Epidermal melanocyte (primary cell): ENCODE data around the gene ROBO1.
"Not testable (repeated sequence)": the region's sequence is repeated elsewhere in the genome, so short reads cannot be mapped to it uniquely, and the experiment has no call there.

Source experiments
- DNase-seq: peaks from one replicate; pipeline ENCODE4 v3.0.0; 2011; ENCODE audit warnings: low spot score; ENCODE audit not compliant: insufficient read length

The ROBO1 gene

DNA sequence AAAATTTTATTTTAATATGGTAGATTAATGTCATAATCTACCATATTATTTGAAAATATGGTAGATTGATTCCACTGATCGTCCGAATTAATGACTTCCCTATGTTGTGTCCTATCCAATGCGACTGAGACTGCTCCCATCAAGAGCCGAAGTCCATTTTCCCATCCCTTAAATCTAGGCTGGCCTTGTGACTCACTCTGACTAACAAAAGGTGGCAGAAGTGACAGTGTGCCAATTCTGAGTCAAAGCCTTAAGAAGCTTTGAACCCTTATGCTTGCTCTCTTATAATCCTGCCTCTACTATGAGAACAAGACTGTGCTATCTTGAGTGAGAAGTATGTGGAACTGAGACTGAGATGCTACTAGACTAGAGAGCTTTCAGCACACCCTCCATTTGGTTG, 387.2 kb downstream of the ROBO1 start:
- no peak for DNase-seq

DNA sequence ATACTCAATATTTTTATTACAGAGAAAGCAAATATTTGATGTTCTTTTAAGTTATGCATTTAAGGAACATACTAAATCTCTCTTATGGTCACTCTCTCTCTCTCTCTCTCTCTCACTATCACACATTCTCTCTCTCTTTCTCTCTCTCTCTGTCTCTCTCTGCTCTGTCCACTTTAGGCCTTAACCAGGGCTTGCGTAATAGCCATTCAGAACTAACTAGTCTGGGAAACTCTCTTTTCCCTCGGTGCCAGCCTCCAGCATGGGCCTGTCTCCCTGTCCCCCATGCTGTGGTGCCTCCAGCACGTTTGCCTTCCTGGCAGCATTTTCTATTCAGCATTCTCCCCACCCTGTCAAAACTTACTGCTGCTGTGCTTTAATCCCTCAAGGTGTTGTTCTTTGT, 389.7 kb downstream of the ROBO1 start:
- DNase-seq, result no peak

DNA sequence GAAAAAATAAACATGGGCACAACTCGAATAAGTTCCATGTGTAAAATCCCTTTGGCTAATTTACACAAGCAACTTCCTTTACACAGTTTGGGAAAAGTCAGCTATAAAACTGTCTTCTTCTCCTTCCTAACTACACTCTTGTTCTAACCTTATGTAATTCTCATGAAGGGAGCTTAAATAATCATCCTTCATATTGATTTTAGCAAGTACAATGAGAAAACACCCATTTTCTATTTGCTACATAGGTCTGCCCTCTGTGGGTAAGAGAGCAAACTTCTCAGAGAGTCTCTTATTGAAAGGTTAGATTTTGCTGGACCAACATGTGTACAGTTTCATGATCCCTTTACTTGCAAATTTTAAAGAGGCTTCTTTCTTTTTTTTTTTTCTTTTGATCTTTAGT, 398.5 kb downstream of the ROBO1 start:
- no peak for DNase-seq

DNA sequence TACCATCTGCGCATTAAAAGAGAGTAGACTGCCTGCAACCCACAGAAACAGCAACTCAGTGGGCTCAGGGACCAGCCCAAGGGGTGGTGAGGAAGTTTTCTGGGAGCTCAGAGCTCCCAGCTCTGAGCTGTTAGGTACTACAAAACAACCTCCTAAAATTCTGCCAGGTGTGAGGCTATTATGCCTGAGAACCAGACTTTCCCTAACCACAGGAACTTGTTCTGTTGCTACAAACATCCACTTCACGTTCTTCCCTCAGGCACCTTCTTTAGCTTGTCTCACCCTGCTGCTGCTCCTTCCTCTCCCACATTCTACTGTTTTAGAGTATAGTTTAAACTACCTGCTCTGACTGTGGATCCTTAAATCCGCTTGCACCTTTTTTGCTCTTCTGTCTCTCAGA, 399.4 kb downstream of the ROBO1 start:
- no peak for DNase-seq

DNA sequence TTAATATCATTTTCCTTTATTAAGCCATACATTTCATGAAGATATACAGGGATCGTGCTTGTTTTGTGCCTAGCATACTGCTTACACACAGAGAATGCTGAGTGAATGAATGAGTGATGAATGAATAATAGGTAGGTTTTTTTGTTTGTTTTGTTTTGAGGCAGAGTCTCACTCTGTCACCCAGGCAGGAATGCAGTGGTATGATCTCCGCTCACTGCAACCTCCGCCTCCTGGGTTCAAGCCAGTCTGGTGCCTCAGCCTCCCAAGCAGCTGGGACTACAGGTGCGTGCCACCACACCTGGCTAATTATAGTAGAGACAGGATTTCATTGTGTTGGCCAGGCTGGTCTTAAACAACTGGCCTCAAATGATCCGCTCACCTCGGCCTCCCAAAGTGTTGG, 400.0 kb downstream of the ROBO1 start:
- no peak for DNase-seq

DNA sequence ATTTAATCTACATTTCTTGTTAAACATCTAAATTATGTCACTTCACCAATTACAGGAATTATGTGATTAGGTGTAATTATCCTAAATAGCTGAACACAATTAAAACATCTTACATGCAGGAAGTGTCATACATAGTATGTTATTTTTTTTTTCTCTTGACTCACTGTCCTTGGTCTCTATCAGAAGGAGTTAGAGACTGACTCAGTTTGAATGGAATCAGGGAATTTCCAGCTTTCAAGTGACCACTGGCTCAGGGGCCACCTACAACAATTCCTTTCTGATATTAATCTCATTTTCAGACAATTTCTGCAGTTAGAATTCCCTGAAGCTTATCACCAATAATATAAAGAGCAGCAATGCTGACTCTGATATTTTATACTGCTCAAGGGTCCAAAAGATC, 400.7 kb downstream of the ROBO1 start:
- no peak for DNase-seq

DNA sequence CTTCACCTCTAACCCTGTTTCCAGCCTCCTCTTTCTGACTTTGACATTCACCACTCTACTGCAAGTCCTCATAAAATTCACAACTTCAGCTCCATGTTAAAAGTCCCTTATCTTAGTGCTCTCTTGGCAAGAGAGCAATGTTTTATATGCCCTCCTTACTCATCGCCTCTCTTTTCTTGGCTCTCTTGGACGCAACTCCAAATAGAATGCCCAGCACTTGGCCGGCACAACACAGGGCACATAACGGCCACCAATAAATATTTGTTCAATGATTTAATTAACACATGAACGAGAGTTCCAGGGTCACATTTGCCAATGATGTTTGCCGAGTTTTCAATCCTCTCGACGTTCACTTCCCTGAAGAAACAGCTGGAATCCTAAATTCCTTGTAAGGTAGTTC, 401.4 kb downstream of the ROBO1 start:
- no peak for DNase-seq

DNA sequence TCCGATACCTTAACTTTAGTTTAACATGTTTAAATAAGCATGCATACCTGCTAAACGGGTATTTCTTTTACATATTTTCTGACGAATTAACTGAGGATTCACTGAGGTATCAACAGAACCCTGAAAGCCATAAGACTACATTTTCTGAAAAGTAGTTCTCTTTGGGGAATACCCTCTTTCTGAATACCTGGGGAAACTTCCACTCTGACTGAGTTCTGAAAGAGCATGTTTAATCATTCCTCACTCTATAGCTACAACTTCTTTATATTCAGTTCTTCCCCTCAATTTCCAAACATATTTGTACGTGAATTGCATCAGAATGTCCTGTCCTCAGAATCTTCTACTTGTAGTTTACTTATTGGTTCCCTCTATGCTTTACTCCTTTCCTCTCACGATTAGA, 403.0 kb downstream of the ROBO1 start:
- no peak for DNase-seq

DNA sequence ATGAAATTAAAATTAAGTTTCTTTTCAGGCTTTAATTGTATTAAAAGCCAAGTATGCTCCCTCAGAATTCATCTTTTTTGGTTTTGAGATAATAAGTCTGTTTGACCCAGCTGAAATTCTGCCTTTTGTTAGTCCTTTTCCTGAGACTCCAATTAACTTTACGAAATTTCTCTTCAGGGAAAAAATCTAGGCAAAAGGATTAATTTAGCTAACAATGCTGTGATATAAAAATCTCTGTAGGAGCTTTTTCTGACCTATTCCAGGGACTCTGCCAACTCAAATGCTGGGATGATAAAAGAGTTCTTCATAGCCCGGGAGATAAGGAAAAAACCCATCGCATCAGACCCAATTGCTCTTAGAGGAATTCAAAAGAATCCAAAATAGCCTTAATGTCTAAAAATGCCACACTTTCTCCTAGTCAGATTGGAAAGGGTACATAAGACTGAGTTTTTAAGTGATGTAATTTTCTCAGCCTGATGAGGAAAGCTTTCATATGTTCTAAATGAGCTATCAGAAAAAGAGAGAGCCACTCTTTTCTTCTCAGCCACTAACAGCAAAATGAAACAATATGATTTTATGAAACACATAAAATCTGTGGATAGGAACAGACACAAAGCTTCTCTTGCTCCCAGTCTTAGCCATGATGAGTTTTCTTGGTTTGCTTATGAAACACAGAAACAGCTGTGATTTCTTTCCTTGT, 405.1 kb downstream of the ROBO1 start:
- DNase-seq, result no peak

DNA sequence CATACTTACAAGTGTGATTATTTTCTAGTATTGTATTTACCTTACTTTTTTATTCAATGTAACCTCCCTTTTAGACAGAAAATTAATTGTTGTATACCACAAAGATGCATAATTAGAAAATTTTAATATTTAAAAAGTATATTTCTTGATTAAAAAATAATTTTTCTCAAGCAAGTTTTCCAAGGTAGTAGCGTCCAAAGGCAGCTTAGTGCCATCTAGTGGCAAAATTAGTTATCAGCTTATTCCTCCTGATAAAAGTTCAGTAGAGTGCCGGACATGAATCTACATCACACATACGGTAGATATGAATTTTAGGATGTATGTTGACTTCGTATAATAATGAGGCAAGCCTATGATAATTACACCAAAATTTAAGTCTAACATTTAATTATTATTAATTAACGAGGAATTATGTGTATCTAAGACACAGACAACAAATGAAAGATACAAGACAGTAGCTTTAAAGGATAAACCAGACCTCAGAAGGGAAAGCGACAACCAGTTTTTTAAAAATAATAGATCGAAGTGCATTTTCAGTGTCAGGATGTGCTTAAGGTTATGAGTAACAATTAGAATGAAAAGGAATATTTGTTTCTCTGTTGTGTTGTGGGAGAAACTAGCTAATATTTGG, 405.9 kb downstream of the ROBO1 start:
- no peak for DNase-seq

DNA sequence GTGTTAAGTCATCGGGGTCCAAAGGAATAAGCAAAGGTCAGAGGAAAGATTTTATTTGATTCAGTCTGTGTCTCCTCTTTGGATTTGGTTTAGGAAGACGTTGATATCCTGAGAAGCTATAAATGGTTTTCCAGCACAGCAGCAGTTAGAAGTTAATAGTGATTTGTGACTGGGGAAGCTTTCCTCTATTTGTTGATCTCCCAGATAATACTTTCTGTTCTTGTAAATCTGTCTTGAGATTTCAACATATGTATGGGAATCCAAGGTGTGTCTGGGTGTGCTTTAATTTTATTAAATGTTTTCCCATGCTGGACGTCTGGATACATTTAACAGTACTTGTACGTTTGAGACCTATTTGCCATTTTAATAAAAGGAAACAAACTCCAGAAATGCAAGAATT, 409.5 kb downstream of the ROBO1 start:
- DNase-seq, result no peak

DNA sequence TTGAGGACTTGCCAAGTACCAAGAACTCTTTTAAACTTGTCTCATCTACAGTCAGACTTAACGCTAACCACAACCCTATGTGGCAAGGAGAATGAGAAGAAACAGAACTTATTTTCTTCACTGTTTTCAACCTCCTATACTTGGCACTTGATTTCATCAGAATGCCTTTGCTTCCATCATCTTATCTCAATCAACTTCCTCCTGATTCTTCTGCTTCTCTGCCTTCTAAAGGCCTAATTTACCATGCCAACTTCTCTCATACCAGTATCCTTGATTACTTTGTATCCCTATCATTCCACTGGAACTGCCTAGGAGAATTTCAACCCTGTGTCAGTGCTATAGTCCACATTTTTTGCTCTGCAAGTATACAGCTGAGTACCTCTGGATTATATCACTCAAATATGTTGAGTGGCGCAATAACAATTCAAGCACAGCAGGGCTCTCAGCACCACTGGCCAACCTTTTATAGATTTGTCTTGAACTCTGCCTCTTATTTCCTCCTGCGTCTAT, 413.6 kb downstream of the ROBO1 start:
- no peak for DNase-seq

DNA sequence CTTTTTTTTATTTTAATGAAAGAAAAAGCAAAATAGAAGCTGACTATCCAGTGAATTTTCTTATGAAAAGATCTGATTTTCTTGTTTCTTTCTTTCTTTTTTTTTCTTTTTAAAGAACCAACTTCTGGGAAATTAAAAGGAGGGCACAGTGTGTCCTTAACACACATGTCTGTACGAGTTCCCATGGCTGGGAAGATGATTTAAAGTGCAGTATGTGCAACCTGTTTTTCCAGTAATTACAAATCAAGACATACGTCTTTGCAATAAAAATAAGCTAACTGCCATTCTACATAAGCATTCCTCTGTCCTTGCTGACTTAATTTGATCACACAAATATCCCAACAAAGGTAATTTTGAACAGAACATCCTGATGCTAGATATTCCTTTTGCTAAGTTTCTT, 416.1 kb downstream of the ROBO1 start:
- DNase-seq, result no peak

DNA sequence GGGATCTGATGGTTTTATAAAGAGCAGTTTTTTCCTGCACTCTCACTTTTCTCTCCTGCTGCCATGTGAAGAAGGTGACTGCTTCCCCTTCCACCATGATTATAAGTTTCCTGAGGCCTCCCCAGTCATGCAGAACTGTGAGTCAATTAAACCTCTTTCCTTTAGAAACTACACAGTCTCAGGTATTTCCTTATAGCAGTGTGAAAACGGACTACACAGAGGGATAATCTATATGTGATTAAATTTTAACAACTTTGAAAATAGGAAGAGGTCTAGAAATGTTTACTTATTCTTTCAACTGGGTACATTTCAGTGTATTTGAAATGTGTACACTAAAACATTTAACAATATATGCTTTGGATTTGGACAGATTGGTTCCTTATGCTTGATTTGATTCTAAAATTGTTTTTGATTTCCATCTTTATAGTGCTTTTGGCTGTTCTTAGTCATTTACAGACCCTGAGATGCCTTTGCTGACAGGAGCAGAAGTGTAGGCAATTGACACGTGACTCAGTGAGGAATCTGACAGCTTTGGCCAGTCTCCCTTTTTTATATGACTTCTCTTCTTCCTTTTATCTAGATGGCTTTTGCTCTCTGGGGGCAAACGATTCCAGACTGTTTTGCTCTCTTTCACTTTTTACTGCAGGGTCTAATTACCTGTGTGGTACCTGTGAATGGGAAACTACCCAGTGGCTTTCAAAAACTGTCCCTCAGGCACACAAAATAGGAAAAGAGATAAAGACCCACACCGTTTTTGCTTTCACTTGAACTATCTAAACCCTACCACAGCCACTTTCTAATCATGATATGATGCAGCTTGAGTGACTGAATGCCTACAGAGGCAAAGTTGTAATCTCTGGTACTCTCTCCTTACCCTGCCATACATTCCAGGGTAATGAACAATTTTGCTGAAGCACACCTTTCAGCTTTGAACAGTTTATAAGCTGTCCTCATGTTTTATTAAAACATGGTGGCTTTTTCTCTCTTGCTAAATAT, 422.6 kb downstream of the ROBO1 start:
- no peak for DNase-seq

DNA sequence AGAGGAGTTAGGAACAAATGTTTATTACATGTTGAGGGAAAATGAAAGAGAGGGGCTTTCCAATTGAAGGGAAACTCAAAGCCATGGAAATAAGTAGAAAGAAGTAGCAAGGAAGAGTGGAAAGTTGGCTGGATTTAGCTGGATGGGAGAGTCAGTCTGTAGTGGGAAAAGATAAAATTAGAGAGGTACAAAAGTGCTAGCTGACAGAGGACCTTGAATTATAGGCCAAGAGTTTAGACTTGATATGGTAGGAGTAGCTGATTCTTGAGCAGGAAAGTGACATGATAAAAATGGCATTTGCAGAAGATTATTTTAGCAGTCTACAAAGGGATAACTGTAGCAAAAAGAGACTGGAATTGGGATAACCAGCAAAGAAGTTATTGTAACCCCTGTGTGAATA, 425.8 kb downstream of the ROBO1 start:
- DNase-seq, result no peak

DNA sequence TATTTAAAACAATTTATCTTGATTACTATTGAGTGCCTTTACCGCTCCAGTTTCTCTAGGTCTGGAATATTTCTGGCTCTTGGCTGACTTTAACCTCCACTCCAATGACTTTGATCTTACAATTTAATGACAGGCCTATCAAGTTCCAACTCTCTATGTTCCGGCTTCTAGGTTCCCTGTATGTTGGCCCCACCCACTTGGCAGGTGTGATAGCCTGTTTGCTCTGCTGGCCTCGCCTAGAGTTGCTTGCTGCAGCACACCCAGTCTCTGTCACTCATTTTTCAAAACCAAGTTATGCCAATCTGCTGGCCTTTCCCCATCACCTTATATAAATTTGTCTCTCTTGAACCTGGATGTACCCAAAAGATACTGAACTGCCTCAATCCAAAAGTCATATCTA, 428.0 kb downstream of the ROBO1 start:
- no peak for DNase-seq

DNA sequence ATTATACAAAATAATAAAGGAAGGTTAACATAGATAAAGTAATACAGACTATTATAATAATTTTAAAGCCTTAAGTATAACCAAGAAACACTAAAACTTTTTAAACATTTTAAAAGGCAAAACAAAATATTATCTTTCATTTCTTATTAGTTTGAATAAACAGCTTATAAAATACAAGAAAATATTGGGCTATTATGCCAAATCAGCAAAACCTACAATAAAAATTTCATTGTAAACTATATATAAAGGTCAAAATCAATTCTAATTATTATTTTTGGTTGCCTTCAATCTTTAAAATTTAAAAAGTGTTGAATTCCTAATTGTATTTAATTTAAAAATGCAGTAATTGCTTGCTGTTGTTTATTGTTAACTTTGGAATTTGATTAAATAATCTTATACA, 430.0 kb downstream of the ROBO1 start:
- DNase-seq, result no peak

DNA sequence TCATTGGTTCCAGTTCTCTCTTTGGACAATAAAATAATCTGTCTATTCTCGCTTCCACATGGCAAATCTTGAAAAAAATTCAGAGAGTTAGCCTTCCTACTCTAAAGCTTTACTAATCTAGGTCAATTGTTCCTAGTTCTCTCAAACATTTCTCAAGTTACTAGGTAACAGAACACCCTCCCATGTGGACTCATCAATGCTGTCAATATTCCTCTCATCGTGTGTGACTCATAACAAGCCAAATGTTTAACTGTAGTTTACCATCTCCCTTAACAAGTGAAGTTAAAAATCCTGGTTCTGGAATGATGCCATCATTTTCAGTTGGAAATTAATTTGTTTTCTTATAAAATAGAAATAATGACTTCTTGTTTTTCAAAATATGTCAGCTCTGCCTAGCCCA, 438.6 kb downstream of the ROBO1 start:
- DNase-seq, result no peak

DNA sequence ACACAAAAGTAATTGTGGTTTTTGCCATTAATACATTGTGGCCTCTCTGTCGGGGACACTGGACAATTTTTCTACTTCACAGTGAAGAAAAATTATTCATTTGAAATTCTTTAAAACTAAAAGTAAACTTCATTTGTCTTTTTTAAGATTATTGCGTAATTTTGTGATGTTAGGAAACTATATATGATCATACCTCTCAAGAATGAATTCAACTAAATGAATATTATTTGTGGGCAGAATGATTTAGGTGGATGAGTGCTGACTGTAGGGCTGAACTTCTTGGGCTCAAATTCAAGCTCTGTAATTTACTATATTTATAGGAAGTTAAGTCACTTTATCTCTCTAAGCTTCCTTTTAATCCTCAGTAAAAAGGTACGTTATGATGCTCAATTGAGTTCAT, 441.2 kb downstream of the ROBO1 start:
- DNase-seq, result no peak

DNA sequence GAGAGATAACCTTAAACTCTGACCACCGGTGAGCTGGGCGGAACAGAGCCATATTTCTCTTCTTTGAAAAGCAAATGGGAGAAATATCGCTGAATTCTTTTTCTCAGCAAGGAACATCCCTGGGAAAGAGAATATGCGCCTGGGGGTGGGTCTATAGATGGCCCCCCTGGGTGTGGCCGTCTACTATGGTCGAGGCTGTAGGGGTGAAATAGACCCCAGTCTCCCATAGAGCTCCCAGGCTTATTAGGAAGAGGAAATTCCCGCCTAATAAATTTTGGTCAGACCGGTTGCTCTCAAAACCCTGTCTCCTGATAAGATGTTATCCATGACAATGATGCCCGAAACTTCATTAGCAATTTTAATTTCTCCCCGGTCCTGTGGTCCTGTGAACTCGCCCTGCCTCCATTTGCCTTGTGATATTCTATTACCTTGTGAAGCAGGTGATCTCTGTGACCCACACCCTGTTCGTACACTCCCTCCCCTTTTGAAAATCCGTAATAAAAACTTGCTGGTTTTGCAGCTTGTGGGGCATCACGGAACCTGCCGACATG, 441.9 kb downstream of the ROBO1 start:
- DNase-seq, result not testable (repeated sequence)

DNA sequence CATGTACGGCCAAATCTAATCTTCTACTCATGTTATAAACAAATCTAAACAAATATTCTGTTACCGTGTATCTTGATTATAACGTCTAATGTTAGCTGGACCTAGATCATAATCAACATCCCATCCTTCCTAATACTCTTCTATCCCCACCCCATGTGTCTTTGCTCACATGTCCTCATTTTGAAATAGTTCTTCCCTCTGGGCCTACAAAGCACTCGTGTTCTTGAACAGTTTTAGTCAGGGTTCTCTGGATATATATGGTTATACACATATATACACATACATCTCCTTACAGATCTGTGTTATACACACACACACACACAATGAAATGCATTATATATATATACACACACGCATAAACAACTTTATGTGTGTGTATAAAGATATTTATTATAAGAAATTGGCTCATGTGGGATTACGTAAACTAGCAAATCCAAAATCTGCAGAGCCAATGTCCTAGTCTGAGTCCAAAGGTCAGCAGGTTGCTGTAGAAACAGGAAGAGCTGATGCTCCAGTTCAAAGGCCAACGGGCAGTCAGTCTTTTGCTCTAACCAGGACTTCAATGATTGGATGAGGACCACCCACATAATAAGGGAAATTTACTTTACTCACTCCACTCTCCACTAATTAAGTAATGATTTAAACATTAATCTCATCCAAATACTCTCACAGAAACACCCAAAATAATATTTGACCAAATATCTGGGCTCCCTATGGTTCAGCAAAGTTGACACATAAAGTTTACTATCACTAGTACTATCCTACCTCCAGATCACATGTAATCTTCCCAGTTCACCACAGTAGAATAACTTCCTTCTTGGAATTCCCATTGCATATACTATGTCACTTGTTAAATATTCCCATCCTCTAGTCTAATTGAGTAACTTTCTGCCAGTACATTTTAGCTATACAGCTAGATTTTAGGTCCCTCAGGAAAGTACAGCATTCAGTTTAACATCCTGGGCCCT, 450.0 kb downstream of the ROBO1 start:
- no peak for DNase-seq
